ENCODE data around the gene CTRB1. TPM values are rescaled to one million over a fixed set of nuclear protein-coding genes. Genes with fewer than 3 reads are reported as not detected.

Gene CTRB1
- total and polyA plus RNA-seq, 2 of the 8 experiments (the other 6 are each of a cell fraction or from before 2014, with no cell fraction given): not detected

DNA sequence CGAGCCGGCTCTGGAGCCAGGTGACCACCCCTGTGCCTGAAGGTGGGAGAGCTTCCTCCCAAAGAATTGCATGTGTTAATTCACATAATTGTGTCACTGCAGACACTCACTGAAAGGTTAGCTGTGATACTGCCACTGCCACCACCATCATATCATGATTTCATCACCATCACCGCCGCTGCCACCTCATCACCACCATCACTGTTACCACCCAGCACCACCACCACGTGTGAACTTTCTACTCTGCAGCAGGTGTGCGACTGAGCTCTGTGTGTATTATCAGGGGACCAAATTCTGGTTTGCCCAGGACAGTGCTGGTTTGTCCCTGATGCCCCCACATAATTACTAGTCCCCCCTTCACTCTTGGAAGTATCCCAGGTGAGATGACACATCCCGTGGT is 17.4 kb downstream of the CTRB1 start:
- Histone ChIP-seq H3K14ac (ENCODE audit: insufficient read length) (no peak overlapping the region), H3K4me3 (ENCODE audit: extremely low read depth in 1 of 4, insufficient read depth in 2 of 4, low read depth in 3 of 4, low read length in 4 of 4) (no peak overlapping the region), H3K27ac (ENCODE audit: low read depth, low read length) (no peak overlapping the region), H3K9ac (replicated peaks in 1 of 4; ENCODE audit: extremely low read depth in 1 of 4, low read depth in 3 of 4, low read length in 3 of 4) (no peak overlapping the region), H3K36me3 (ENCODE audit: control insufficient read depth in 2 of 4, insufficient read depth in 4 of 4, low read length in 3 of 4) (peaks cover 6 to 43% (median 23%) of the 10 kb centered on the region in 4 experiments), H2AK5ac (ENCODE audit: low read depth, low read length) (no peak overlapping the region), H3K4ac (replicated peaks; ENCODE audit: insufficient read length, low read depth, low read length) (no peak overlapping the region), H3K56ac (replicated peaks; ENCODE audit: insufficient read length, low read depth, low read length) (no peak overlapping the region), H2BK20ac (ENCODE audit: low read length) (no peak overlapping the region), H3K23me2 (ENCODE audit: low read depth, low read length) (no peaks in the 10 kb centered on the region), H2BK15ac (ENCODE audit: low read length) (no peak overlapping the region), H3K4me1 (replicated peaks in 1 of 4; ENCODE audit: control insufficient read depth in 3 of 4, insufficient read depth in 4 of 4, low read length in 3 of 4) (peaks cover 0 to 6% (median 2%) of the 10 kb centered on the region in 4 experiments; a peak in 2 of 7 replicates), H3K79me2 (ENCODE audit: control insufficient read depth in 1 of 2, insufficient read depth in 2 of 2, low read length in 2 of 2) (peaks cover 0 to 24% of the 10 kb centered on the region in 2 experiments; a peak in 2 of 4 replicates), H3K23ac (ENCODE audit: insufficient read length) (no peak overlapping the region), H3K79me1 (ENCODE audit: low read depth, low read length) (peaks cover 14% of the 10 kb centered on the region; the same call in 1 of the 2 replicates), H4K5ac (ENCODE audit: insufficient read length, low read depth, low read length) (no peak overlapping the region), H2BK5ac (ENCODE audit: low read depth, low read length) (no peak overlapping the region), H3K27me3 (replicated peaks in 1 of 4; ENCODE audit: control insufficient read depth in 3 of 4, extremely low read depth in 1 of 4, insufficient read depth in 3 of 4, low read length in 3 of 4) (no peaks in the 10 kb centered on the region), H4K91ac (replicated peaks; ENCODE audit: insufficient read length, low read length) (no peak overlapping the region), H4K20me1 (replicated peaks in 1 of 2; ENCODE audit: control insufficient read depth in 1 of 2, insufficient read depth in 2 of 2, low read length in 2 of 2) (peaks cover 25 to 38% of the 10 kb centered on the region in 2 experiments), H2BK120ac (replicated peaks; ENCODE audit: low read depth, low read length) (no peak overlapping the region), H2AFZ (ENCODE audit: low read length) (no peak overlapping the region), H3K4me2 (ENCODE audit: insufficient read depth in 1 of 2, low read depth in 2 of 2, low read length in 2 of 2) (no peak overlapping the region), H2BK12ac (ENCODE audit: low read depth, low read length) (no peak overlapping the region), H3K9me3 (ENCODE audit: insufficient read depth in 2 of 2, low read depth in 1 of 2, low read length in 1 of 2) (no peaks in the 10 kb centered on the region), H3K18ac (ENCODE audit: extremely low read depth, low read length) (no peak overlapping the region), H4K8ac (ENCODE audit: extremely low read depth, insufficient read depth, low read length) (no peak overlapping the region)
- POLR2A ChIA-PET (ENCODE audit: partially characterized antibody): interaction anchor here (1.0 to 22.7 kb wide), 7 partner anchors 9 to 30 kb away, joined by 3 to 375 read pairs (median 6); partner anchors contain the start of gene BCAR1
- DNase-seq (ENCODE audit: low read depth in 1 of 2, low spot score in 2 of 2) (no peak), FAIRE-seq (no peak)
- CTCF ChIA-PET (ENCODE audit: partially characterized antibody): interaction anchor here (0.6 to 10.8 kb wide), 7 partner anchors 14 to 166 kb away, joined by 3 to 236 read pairs (median 3); partner anchors contain the start of gene BCAR1
- 96% methylated on average over 7 of the region's 7 CpGs; no CpG with 5 or more reads in 1 of the 2 experiments for WGBS, 2 experiments (ENCODE audit: extremely low coverage in 1 of 2, insufficient coverage in 1 of 2, insufficient read length in 1 of 2, insufficient replicate concordance in 2 of 2, low coverage in 1 of 2, low lambda C conversion rate in 2 of 2, missing lambda C conversion rate in 1 of 2)
- TF ChIP-seq TCF12 (IDR thresholded peaks at IDR 0.05; ENCODE audit: low read depth, low read length) (no peak), PHF8 (conservative IDR thresholded peaks at IDR 0.05; ENCODE audit: low read depth, low read length) (no peak), KDM4A (IDR thresholded peaks at IDR 0.05; ENCODE audit: low read depth, low read length, severe bottlenecking) (no peak), RFX5 (IDR thresholded peaks at IDR 0.05; ENCODE audit: borderline replicate concordance, low read depth, low read length) (no peak)
